Measurements from ENCODE around the gene AFF3. TPM values are rescaled to one million over a fixed set of nuclear protein-coding genes. Genes with fewer than 3 reads are reported as not detected.

AFF3 gene
- total RNA-seq, 1 donor from 2014 or later: 8.0 TPM

DNA sequence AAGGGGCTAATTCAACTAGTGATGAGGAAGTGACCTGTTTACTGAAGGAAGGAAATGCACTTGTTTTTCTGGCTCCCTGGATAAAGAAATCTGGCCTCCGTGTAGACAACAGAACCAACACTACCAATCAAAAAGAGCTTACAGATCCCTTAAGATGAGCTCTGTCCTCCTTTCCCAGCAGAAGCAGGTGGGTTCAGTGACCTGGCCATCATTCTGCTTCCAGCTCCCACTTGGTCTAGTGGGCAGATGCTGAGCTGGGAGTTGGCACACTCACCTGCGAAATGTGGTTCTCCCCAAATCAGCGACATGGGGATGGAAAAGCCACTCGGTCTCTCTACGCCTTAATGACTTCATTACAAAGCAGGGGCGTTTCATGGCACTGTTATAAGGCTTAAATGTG lies 132.6 kb downstream of the AFF3 start:
- intact Hi-C loops (cut with micrococcal nuclease): no loop called here
- H3K27ac ChIP-seq (replicated peaks): no peak overlapping the region
- H3K9me3 ChIP-seq (replicated peaks): no peaks in the 10 kb centered on the region
- H3K4me1 ChIP-seq: peaks cover 31% of the 10 kb centered on the region
- DNase-seq: no peak
- TF ChIP-seq, protein P1, sequence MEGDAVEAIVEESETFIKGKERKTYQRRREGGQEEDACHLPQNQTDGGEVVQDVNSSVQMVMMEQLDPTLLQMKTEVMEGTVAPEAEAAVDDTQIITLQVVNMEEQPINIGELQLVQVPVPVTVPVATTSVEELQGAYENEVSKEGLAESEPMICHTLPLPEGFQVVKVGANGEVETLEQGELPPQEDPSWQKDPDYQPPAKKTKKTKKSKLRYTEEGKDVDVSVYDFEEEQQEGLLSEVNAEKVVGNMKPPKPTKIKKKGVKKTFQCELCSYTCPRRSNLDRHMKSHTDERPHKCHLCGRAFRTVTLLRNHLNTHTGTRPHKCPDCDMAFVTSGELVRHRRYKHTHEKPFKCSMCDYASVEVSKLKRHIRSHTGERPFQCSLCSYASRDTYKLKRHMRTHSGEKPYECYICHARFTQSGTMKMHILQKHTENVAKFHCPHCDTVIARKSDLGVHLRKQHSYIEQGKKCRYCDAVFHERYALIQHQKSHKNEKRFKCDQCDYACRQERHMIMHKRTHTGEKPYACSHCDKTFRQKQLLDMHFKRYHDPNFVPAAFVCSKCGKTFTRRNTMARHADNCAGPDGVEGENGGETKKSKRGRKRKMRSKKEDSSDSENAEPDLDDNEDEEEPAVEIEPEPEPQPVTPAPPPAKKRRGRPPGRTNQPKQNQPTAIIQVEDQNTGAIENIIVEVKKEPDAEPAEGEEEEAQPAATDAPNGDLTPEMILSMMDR (IDR thresholded peaks at IDR 0.05; ENCODE audit: borderline replicate concordance): no peak
- no peak overlapping the region for H3K4me3 ChIP-seq
- no peaks in the 10 kb centered on the region for H3K27me3 ChIP-seq (ENCODE audit: low read depth)
- no peaks in the 10 kb centered on the region for H3K36me3 ChIP-seq

DNA sequence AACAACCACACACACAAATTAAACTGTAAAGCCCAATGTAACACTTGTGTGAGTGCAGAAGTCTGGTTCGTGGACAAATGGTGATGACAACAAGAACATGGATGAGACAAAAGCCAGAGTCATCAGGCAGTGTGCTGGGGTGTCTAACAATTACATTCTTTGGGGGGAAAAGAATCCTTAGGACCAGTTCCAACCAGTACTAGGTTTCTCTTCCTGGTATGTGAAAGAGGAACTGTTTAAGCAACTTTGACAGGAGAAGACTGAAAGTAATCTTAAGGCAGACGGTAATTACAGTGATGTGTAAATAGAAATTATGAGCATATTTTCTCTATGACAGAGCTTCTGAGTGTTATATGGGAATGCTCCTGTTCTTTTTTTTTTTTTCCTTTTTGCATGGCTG lies 133.4 kb downstream of the AFF3 start:
- TF ChIP-seq, protein P1 (IDR thresholded peaks at IDR 0.05; ENCODE audit: borderline replicate concordance): no peak
- Histone ChIP-seq H3K27me3 (ENCODE audit: low read depth) (no peaks in the 10 kb centered on the region), H3K27ac (replicated peaks) (no peak overlapping the region), H3K4me3 (no peak overlapping the region), H3K9me3 (replicated peaks) (no peaks in the 10 kb centered on the region), H3K36me3 (no peaks in the 10 kb centered on the region), H3K4me1 (peaks cover 25% of the 10 kb centered on the region)
- intact Hi-C loops (cut with micrococcal nuclease): no loop called here
- no peak for DNase-seq

DNA sequence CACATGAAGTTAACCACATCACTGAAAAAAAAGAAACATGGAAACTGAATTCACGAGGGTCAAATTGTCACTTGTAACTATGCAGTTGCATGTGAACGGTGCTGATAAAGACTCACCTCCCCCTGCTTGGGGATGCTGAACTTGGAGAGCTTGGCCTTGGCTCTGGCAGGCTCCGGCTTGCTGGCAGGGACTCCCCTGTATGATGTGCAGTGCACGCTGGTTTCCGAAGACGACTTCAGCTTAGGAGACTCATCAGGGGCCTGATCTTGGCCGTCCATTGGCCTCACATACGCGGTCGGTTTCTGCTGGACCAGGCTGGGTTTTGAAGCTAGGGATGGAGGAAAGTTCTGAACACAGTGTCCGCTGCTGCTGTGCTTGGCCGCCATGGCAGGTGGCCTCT lies 135.9 kb downstream of the AFF3 start:
- intact Hi-C loops (cut with micrococcal nuclease): no loop called here
- TF ChIP-seq, protein P1 (IDR thresholded peaks at IDR 0.05; ENCODE audit: borderline replicate concordance): no peak
- no peaks in the 10 kb centered on the region for H3K27me3 ChIP-seq (ENCODE audit: low read depth)
- no peaks in the 10 kb centered on the region for H3K36me3 ChIP-seq
- no peaks in the 10 kb centered on the region for H3K9me3 ChIP-seq (replicated peaks)
- H3K27ac ChIP-seq (replicated peaks): no peak overlapping the region
- no peak overlapping the region for H3K4me3 ChIP-seq
- DNase-seq: no peak
- H3K4me1 ChIP-seq: peaks cover 14% of the 10 kb centered on the region

DNA sequence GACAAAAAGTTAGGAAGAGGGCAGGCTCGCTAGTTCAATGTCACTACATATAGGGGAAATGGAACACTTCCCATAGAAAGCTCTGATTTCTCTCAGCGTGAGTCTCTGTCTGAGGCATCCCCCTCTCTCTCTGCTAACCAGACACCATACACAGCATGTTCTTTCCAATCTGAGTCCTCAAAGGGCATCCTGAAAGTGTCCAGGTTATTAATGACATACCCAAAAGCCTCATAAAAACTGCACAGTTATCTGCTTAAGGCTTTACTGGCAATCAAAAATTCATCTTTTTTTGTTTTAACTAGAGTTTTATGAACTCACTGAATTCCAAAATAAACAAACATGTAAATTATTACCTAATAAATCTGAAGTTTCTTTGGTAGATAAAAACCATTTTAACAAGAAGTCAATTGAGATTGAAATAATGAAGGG lies 137.4 kb downstream of the AFF3 start:
- peaks cover 9% of the 10 kb centered on the region for H3K4me1 ChIP-seq
- DNase-seq: no peak
- no peaks in the 10 kb centered on the region for H3K36me3 ChIP-seq
- H3K9me3 ChIP-seq (replicated peaks): no peaks in the 10 kb centered on the region
- intact Hi-C loops (cut with micrococcal nuclease): no loop called here
- no peaks in the 10 kb centered on the region for H3K27me3 ChIP-seq (ENCODE audit: low read depth)
- no peak overlapping the region for H3K27ac ChIP-seq (replicated peaks)
- TF ChIP-seq, protein P1 (IDR thresholded peaks at IDR 0.05; ENCODE audit: borderline replicate concordance): no peak
- no peak overlapping the region for H3K4me3 ChIP-seq

DNA sequence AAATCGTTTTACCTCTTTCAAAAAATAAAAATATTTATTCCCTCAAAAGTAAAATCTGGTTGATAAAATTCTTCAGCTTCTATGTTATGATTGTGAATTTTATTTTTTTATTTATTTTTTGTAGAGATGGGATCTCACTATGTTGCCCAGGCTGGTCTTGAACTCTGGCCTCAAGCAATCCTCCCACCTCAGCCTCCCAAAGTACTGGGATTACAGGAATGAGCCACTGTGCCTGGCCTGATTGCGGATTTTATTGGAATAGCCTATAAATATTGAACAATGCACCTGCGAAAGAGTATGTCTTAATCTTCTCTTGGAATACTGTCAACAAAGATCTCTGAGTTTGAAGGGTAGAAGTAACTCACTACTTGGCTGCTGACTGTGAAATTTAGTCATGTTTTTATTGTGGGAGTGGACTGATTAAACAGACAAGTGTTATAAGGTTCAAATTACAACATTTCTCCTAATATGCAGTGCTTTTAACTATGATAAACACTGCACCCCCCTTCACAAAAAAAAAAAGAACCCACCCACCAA lies 138.0 kb downstream of the AFF3 start:
- Histone ChIP-seq H3K27me3 (ENCODE audit: low read depth) (no peaks in the 10 kb centered on the region), H3K36me3 (no peaks in the 10 kb centered on the region), H3K9me3 (replicated peaks) (no peaks in the 10 kb centered on the region), H3K4me1 (peaks cover 8% of the 10 kb centered on the region), H3K4me3 (no peak overlapping the region), H3K27ac (replicated peaks) (no peak overlapping the region)
- DNase-seq: no peak
- TF ChIP-seq, protein P1 (IDR thresholded peaks at IDR 0.05; ENCODE audit: borderline replicate concordance): no peak
- intact Hi-C loops (cut with micrococcal nuclease): no loop called here

Measured in left ventricle myocardium inferior (tissue), 1 donor.